Trophoblast cell (in vitro differentiated cells and primary cell): ENCODE data around the gene CAPZA2.
A peak's percentile ranks its signal among the peaks of the same experiment; 100 is the strongest.

Source experiments
- DNase-seq, 2 donors: peaks; one replicate each; pipeline ENCODE4 v3.0.0-alpha.2; 2016
- H2AFZ ChIP-seq: 2 replicates; pipeline ENCODE4 v1.6.1; 2013; ENCODE audit warnings: low read length, moderate library complexity, mild to moderate bottlenecking; ENCODE audit not compliant: insufficient read depth, poor library complexity
- H2AK5ac ChIP-seq: 2 replicates; pipeline ENCODE4 v1.6.1; 2013; ENCODE audit warnings: mild to moderate bottlenecking, low read length
- H2BK120ac ChIP-seq: 2 replicates; pipeline ENCODE4 v1.6.1; 2013; ENCODE audit warnings: low read length, mild to moderate bottlenecking, moderate library complexity; ENCODE audit not compliant: insufficient read depth, poor library complexity
- H2BK12ac ChIP-seq: 2 replicates; pipeline ENCODE4 v1.6.1; 2013; ENCODE audit warnings: mild to moderate bottlenecking, low read length, moderate library complexity
- H2BK5ac ChIP-seq: 2 replicates; pipeline ENCODE4 v1.6.1; 2013; ENCODE audit warnings: low read length, low read depth, moderate library complexity, mild to moderate bottlenecking; ENCODE audit not compliant: poor library complexity
- H3K14ac ChIP-seq: 2 replicates; pipeline ENCODE4 v1.6.1; 2013; ENCODE audit warnings: mild to moderate bottlenecking, low read length
- H3K18ac ChIP-seq: 2 replicates; pipeline ENCODE4 v1.6.1; 2013; ENCODE audit warnings: mild to moderate bottlenecking, low read length
- H3K23ac ChIP-seq: 2 replicates; pipeline ENCODE4 v1.6.1; 2013; ENCODE audit warnings: low read length
- H3K27ac ChIP-seq: 2 replicates; pipeline ENCODE4 v1.5.1; 2013; ENCODE audit warnings: low read depth, mild to moderate bottlenecking, inconsistent platforms, low read length, moderate library complexity
- H3K27me3 ChIP-seq: 2 replicates; pipeline ENCODE4 v1.6.1; 2013; ENCODE audit warnings: inconsistent platforms, mild to moderate bottlenecking, low read length, moderate library complexity; ENCODE audit not compliant: insufficient read depth
- H3K36me3 ChIP-seq, 2 experiments: 1 replicate in 1 of 2; 2 replicates in 1 of 2; pipeline ENCODE4 v1.6.1; 2013; ENCODE audit warnings: low read length in 2 of 2, mild to moderate bottlenecking in 2 of 2, moderate library complexity in 1 of 2; ENCODE audit not compliant: insufficient read depth in 2 of 2, control insufficient read depth in 1 of 2
- H3K4ac ChIP-seq: 2 replicates; pipeline ENCODE4 v1.6.1; 2013; ENCODE audit warnings: low read depth, mild to moderate bottlenecking, low read length, moderate library complexity
- H3K4me1 ChIP-seq, 2 experiments: 1 replicate in 1 of 2; 2 replicates in 1 of 2; pipeline ENCODE4 v1.6.1; 2013; ENCODE audit warnings: low read length in 2 of 2, mild to moderate bottlenecking in 2 of 2, moderate library complexity in 1 of 2; ENCODE audit not compliant: insufficient read depth in 2 of 2, control insufficient read depth in 1 of 2
- H3K4me2 ChIP-seq: 2 replicates; pipeline ENCODE4 v1.6.1; 2013; ENCODE audit warnings: inconsistent platforms, mild to moderate bottlenecking, low read length, moderate library complexity
- H3K4me3 ChIP-seq: 2 replicates; pipeline ENCODE4 v1.5.1; 2013; ENCODE audit warnings: mild to moderate bottlenecking, low read depth, low read length, inconsistent platforms
- H3K79me1 ChIP-seq: one replicate; pipeline ENCODE4 v1.6.1; 2013; ENCODE audit warnings: low read length
- H3K79me2 ChIP-seq: 2 replicates; pipeline ENCODE4 v1.6.1; 2013; ENCODE audit warnings: low read length, mild to moderate bottlenecking; ENCODE audit not compliant: control insufficient read depth, insufficient read depth, poor library complexity
- H3K9ac ChIP-seq: 2 replicates; pipeline ENCODE4 v1.6.1; 2013; ENCODE audit warnings: mild to moderate bottlenecking, low read length
- H3K9me3 ChIP-seq: 2 replicates; pipeline ENCODE4 v1.6.1; 2013; ENCODE audit warnings: low read depth, mild to moderate bottlenecking, control low read depth, inconsistent platforms, low read length; ENCODE audit not compliant: insufficient read depth
- H4K12ac ChIP-seq: 2 replicates; pipeline ENCODE4 v1.6.1; 2013; ENCODE audit warnings: low read depth, mild to moderate bottlenecking, low read length, moderate library complexity
- H4K8ac ChIP-seq: 2 replicates; pipeline ENCODE4 v1.6.1; 2013; ENCODE audit warnings: low read depth, mild to moderate bottlenecking, low read length, moderate library complexity
- H4K91ac ChIP-seq: one replicate; pipeline ENCODE4 v1.6.1; 2013; ENCODE audit warnings: low read depth, mild to moderate bottlenecking, low read length, moderate library complexity
- WGBS: extraction: QIAGEN DNeasy Blood & Tissue Kit; methylation state at CpG from one replicate; pipeline ENCODE4 v1.1.7; 2013; ENCODE audit warnings: missing lambda C conversion rate; ENCODE audit not compliant: insufficient read length, insufficient coverage; ENCODE audit errors: extremely low coverage; 5-methylcytosine and 5-hydroxymethylcytosine counted together

CAPZA2 gene

GRCh38 chr7:116863936-116864500 lies 1.6 kb downstream of the CAPZA2 start:
- Histone ChIP-seq H2BK5ac (no peak overlapping the region), H2BK120ac (no peak overlapping the region), H3K4me1 (no peaks in the 10 kb centered on the region), H2AK5ac (no peak overlapping the region), H3K4ac (peak overlapping the region; percentile 86), H3K4me3 (no peak overlapping the region), H3K18ac (no peak overlapping the region), H3K14ac (no peak overlapping the region), H3K23ac (no peak overlapping the region), H4K8ac (no peak overlapping the region), H2AFZ (no peak overlapping the region), H3K79me2 (peaks cover 8% of the 10 kb centered on the region), H3K27me3 (no peaks in the 10 kb centered on the region), H4K12ac (no peak overlapping the region), H3K79me1 (peaks cover 3% of the 10 kb centered on the region), H2BK12ac (no peak overlapping the region), H3K27ac (no peak overlapping the region), H3K9ac (peak overlapping the region; percentile 47), H4K91ac (no peak overlapping the region), H3K4me2 (peak overlapping the region; percentile 98), H3K36me3 (peaks cover 0 to 5% of the 10 kb centered on the region in 2 experiments), H3K9me3 (no peaks in the 10 kb centered on the region)
- DNase-seq: no peak
- WGBS: no CpG with 5 or more reads among the region's 9 CpGs

DNA sequence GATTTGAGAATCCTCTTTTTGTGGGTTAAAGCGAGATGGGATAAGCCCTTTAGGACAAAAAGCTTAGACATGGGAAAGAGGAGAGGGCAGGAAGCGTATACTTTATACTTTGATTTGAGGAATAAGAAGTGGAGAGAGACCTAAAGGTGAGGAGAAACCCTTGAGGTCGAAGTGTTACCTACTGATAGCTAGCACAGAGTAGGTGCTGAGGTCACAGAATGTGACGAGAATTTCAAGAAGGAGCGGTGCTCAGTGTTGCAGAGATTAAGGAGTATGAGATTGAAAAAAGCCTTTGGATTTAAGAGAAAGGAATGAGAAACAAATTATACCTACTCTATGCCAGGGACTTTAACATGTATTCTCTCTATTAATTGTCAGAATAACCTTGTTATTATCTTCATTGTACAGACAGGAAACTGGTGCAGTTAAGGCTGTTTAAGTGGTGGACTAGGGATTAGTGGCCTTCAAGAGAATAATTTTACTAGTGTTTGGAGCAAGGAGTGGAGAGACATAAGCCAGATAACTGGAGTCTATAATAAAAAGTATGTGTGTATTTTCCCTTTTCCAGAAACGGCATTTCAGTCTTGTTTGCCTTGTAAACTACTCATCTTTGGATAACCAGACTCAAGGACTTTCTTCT lies 8.8 kb downstream of the CAPZA2 start:
- H2AK5ac ChIP-seq: no peak overlapping the region
- no peaks in the 10 kb centered on the region for H3K27me3 ChIP-seq
- H3K18ac ChIP-seq: no peak overlapping the region
- WGBS: no CpG with 5 or more reads among the region's 6 CpGs
- H3K23ac ChIP-seq: no peak overlapping the region
- peaks cover 2 to 3% of the 10 kb centered on the region in 2 experiments for H3K36me3 ChIP-seq
- no peak overlapping the region for H2BK5ac ChIP-seq
- H4K91ac ChIP-seq: no peak overlapping the region
- H2AFZ ChIP-seq: no peak overlapping the region
- DNase-seq: no peak
- H3K9ac ChIP-seq: no peak overlapping the region
- H3K27ac ChIP-seq: no peak overlapping the region
- no peak overlapping the region for H4K8ac ChIP-seq
- H3K14ac ChIP-seq: no peak overlapping the region
- H3K4me2 ChIP-seq: no peak overlapping the region
- no peak overlapping the region for H2BK120ac ChIP-seq
- H3K9me3 ChIP-seq: no peaks in the 10 kb centered on the region
- no peak overlapping the region for H3K4me3 ChIP-seq
- peaks cover 3% of the 10 kb centered on the region for H3K79me2 ChIP-seq
- no peak overlapping the region for H2BK12ac ChIP-seq
- H3K4me1 ChIP-seq: no peaks in the 10 kb centered on the region
- H3K79me1 ChIP-seq: no peaks in the 10 kb centered on the region
- H4K12ac ChIP-seq: no peak overlapping the region
- H3K4ac ChIP-seq: no peak overlapping the region

GRCh38 chr7:116872026-116872425 lies 9.6 kb downstream of the CAPZA2 start:
- Histone ChIP-seq H3K4me2 (no peak overlapping the region), H3K79me1 (no peaks in the 10 kb centered on the region), H3K4me3 (no peak overlapping the region), H3K27me3 (no peaks in the 10 kb centered on the region), H4K91ac (no peak overlapping the region), H3K79me2 (peaks cover 3% of the 10 kb centered on the region), H3K18ac (no peak overlapping the region), H2AFZ (no peak overlapping the region), H3K9ac (no peak overlapping the region), H3K9me3 (no peaks in the 10 kb centered on the region), H2AK5ac (no peak overlapping the region), H3K4me1 (peaks cover 0 to 2% of the 10 kb centered on the region in 2 experiments), H3K14ac (no peak overlapping the region), H3K27ac (no peak overlapping the region), H3K4ac (no peak overlapping the region), H3K23ac (no peak overlapping the region), H3K36me3 (peaks cover 2 to 3% of the 10 kb centered on the region in 2 experiments), H4K8ac (no peak overlapping the region), H2BK12ac (no peak overlapping the region), H2BK120ac (no peak overlapping the region), H2BK5ac (no peak overlapping the region), H4K12ac (no peak overlapping the region)
- no peak for DNase-seq
- no CpG with 5 or more reads among the region's 1 CpG for WGBS

DNA sequence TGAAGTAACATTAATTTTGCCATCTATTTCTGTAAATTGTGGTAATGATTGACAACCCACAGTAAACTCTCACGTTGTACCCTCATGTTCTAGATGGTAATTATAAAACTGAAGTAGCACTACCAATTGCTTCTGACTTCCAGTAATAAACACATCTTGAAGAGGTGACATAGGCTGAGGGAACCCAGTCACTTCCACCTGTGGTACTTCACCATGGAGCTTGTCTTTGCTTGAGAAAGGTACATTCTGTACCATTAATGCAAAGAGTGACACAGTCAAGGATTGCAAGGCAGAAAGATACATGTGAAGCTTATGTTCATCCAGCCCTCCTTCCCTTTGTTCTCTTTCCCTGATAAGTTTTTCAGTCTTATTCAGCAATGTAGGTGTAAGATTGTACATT lies 11.2 kb downstream of the CAPZA2 start:
- H3K14ac ChIP-seq: no peak overlapping the region
- WGBS: no CpG with 5 or more reads among the region's 1 CpG
- H2BK120ac ChIP-seq: no peak overlapping the region

More for the DNA sequence above, 11.2 kb downstream of the CAPZA2 start:
- H3K4me3 ChIP-seq: no peak overlapping the region
- peaks cover 2% of the 10 kb centered on the region for H3K79me2 ChIP-seq
- H3K9ac ChIP-seq: no peak overlapping the region
- no peaks in the 10 kb centered on the region for H3K79me1 ChIP-seq
- H3K18ac ChIP-seq: no peak overlapping the region
- H4K8ac ChIP-seq: no peak overlapping the region
- H2AK5ac ChIP-seq: no peak overlapping the region
- no peak overlapping the region for H2BK12ac ChIP-seq
- DNase-seq: peak in 1 of 2 donors; percentile 27
- H3K27ac ChIP-seq: no peak overlapping the region
- no peaks in the 10 kb centered on the region for H3K9me3 ChIP-seq
- no peak overlapping the region for H3K23ac ChIP-seq
- H3K4me2 ChIP-seq: no peak overlapping the region
- H3K27me3 ChIP-seq: no peaks in the 10 kb centered on the region
- peaks cover 0 to 2% of the 10 kb centered on the region in 2 experiments for H3K36me3 ChIP-seq
- H4K12ac ChIP-seq: no peak overlapping the region
- no peak overlapping the region for H4K91ac ChIP-seq
- H3K4me1 ChIP-seq: peaks cover 0 to 2% of the 10 kb centered on the region in 2 experiments
- no peak overlapping the region for H3K4ac ChIP-seq
- H2BK5ac ChIP-seq: no peak overlapping the region
- H2AFZ ChIP-seq: no peak overlapping the region
